ENCODE results near the gene PTGR2.
A peak's percentile ranks its signal among the peaks of the same experiment; 100 is the strongest.

PTGR2 gene

GRCh38 chr14:73851567-73852382, at the start of gene PTGR2:
Gene PTGR2, plus strand, starts transcription at chr14:73851831. Its CDS starts 7,032 bp downstream, at chr14:73858863.
- DNase-seq (ENCODE audit: low spot score), result peak; percentile 93
- TF ChIP-seq CTCF (IDR thresholded peaks at IDR 0.05; ENCODE audit: extremely low read depth, missing control alignments), result no peak

- TF ChIP-seq CTCF (IDR thresholded peaks at IDR 0.05; ENCODE audit: extremely low read depth, missing control alignments), result no peak
- no peak for DNase-seq (ENCODE audit: low spot score)
Measured at GRCh38 chr14:73802431-73803188, 49.0 kb upstream of the PTGR2 start.

GRCh38 chr14:73804636-73805035, 47.0 kb upstream of the PTGR2 start:
- no peak for TF ChIP-seq CTCF (IDR thresholded peaks at IDR 0.05; ENCODE audit: extremely low read depth, missing control alignments)
- DNase-seq (ENCODE audit: low spot score), result no peak

GRCh38 chr14:73807457-73807856, 44.2 kb upstream of the PTGR2 start:
- no peak for DNase-seq (ENCODE audit: low spot score)
- TF ChIP-seq CTCF (IDR thresholded peaks at IDR 0.05; ENCODE audit: extremely low read depth, missing control alignments), result no peak

- DNase-seq (ENCODE audit: low spot score), result no peak
- TF ChIP-seq CTCF (IDR thresholded peaks at IDR 0.05; ENCODE audit: extremely low read depth, missing control alignments), result no peak
Measured at GRCh38 chr14:73809391-73809790, 42.2 kb upstream of the PTGR2 start.

GRCh38 chr14:73810478-73811163, 41.0 kb upstream of the PTGR2 start:
- no peak for DNase-seq (ENCODE audit: low spot score)
- TF ChIP-seq CTCF (IDR thresholded peaks at IDR 0.05; ENCODE audit: extremely low read depth, missing control alignments), result no peak

GRCh38 chr14:73811164-73811503, 40.5 kb upstream of the PTGR2 start:
- no peak for DNase-seq (ENCODE audit: low spot score)
- TF ChIP-seq CTCF (IDR thresholded peaks at IDR 0.05; ENCODE audit: extremely low read depth, missing control alignments), result no peak
